NCI-H82 (cell line): ENCODE data around the gene TXNRD1.
A peak's percentile ranks its signal among the peaks of the same experiment; 100 is the strongest.
"Not testable (repeated sequence)": the region's sequence is repeated elsewhere in the genome, so short reads cannot be mapped to it uniquely, and the experiment has no call there.

Source experiments
- DNase-seq: peaks from one replicate; lab custom pipeline; 2025; lab: John Stamatoyannopoulos, UW

TXNRD1 gene

DNA sequence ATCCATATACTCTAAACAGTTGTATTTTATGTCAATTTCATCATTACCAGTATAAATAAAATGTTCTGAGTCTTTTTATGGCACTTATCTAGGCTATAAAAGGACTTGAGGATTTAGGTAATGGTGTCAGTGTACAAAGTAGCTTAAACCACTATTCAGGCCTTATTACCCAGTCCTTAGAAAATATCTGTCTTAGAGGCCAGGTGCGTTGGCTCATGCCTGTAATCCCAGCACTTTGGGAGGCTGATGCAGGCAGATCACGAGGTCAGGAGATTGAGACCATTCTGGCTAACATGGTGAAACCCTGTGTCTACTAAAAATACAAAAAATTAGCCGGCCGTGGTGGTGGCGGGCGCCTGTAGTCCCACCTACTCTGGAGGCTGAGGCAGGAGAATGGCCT lies 112.7 kb downstream of the TXNRD1 start:
- DNase-seq = not testable (repeated sequence)

DNA sequence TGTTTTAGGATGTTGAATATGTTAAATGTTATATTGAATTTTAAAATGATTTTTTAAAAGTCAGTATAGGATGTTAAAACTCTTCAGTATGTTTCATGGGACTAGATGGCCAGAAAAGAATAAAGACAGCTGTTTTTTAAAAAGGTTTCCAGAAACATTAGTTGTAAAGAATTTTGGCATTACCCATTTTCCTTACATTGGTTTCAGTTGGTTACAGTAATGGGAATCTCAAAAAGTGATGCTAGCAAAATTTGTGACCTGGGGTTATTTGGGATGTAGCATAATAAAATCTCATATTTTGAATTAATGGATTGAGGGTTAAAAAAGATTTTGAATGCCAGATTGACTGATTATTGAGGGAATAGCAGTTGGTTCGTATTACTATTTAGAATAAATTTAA lies 113.2 kb downstream of the TXNRD1 start:
- no peak for DNase-seq

DNA sequence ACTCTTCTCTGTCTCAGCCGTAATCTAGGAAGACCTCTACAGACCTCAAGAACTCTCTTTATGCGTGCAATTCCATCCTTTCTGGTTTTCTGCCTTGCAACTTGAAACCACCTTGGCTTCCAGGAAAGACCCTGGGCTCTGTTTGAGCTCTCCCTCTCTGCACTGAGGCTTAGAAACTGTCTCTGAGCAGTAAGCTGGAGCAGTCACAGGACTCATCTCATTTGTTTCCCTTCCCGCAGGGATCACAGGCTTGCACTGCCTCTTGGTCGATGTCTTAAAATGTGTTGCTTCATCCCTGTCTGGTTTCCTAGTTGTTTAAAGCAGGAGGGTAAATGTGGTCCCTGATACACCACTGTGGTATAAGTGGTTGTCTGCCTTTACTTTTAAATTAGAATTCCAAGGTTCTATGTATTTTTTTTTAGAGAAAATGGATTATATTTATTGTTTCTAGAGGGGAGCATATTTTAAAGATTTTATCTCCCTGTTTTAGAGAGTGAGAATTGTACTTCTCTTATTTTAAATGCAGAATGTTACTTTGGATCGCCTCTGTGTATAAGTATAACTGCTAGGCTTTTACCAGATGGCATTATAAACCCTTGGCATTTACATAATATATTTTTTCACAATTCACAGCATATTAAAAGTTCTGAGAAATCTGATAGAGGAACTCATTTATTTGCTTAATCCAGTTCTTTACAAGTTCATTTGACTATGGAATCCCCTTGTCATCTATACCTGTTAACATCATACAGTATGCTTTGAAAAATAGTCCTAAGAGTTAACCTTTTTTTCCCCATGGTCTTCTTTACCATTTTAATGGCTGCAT lies 114.3 kb downstream of the TXNRD1 start:
- no peak for DNase-seq

- DNase-seq = no peak
These were observed 115.8 kb downstream of the TXNRD1 start for GRCh38 chr12:104331376-104331775.

DNA sequence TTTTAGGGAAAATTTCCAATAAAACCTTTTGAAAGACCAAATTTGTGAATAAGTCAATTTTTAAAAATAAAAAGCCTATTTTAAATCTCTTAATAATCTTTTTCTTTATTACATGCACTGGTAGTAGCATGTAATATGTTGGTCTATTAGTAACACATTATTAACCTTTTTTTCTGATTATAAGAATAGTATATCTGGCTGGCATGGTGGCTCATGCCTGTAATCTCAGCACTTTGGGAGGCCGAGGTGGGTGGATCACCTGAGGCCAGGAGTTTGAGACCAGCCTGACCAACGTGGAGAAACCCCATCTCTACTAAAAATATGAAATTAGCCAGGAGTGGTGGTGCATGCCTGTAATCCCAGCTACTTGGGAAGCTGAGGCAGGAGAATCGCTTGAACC lies 116.7 kb downstream of the TXNRD1 start:
- not testable (repeated sequence) for DNase-seq

DNA sequence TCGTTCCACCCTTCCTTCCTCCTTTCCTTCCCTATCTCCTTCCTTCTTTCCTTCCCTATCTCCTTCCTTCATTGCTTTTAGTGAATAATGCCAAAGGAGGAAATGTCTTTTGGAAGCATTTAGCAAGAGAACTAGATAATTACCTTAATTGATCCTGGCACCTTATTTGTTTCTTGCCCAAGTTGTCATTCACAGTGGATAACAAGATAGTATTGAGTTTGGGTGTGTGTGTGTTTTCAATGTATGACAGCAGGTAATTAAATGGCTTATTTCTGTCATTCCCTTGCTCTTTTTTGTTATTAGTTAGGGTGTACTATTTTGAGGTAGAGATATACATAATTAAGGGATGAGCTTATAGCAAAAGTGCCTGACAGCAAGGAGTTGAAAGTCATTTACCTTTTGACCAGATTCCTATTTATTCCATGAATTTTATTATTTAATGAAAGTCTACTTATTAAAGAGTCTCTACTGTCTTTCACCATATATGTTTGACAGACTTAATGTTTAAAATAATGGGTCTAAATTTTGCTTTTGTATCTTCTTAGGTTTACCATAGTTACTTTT lies 118.2 kb downstream of the TXNRD1 start:
- peak; percentile 29 for DNase-seq

- no peak for DNase-seq
These were observed 119.0 kb downstream of the TXNRD1 start for GRCh38 chr12:104334581-104334980.

DNA sequence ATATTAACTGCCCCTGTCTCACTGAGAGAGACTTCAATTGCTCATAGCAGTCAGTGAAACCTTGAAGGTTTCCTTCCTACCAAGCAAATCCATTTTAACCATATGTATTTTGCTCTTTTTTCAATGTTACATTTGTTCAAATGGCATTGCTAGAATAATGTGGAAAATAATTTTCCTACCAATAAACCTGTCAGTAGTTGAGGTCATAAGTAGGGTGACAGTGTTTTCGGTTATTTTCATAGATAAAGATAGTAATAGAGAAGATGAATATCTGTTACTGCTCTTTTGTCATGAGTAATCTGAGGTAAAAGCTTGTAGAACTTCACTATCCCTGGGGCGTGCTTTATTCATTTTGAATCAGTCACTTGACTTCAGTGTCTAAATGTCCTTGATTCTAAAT lies 120.5 kb downstream of the TXNRD1 start:
- no peak for DNase-seq

DNA sequence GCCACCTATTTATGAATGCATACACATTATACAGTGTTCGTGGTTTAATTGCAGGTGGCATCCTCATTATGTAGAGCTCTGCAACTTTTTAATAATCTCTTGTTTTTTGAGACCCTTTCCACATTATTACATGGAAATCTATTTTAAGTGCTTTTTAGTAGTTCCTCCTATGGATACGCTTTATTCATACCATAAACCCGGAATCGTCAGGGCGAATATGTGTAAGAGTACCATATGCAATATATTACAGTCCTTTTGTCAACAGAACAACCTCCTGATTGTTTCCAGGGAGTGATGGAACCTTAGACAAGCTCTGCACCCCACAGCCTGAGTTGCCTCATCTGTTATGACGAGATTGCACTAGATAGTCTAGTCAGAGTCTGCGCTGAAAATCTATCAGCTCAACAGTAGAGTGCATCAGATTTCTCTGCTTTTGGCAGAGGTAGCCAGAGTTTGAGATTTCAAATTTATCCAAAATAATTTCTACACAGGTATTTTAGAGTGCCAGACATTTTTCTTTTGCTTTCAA lies 121.5 kb downstream of the TXNRD1 start:
- no peak for DNase-seq

DNA sequence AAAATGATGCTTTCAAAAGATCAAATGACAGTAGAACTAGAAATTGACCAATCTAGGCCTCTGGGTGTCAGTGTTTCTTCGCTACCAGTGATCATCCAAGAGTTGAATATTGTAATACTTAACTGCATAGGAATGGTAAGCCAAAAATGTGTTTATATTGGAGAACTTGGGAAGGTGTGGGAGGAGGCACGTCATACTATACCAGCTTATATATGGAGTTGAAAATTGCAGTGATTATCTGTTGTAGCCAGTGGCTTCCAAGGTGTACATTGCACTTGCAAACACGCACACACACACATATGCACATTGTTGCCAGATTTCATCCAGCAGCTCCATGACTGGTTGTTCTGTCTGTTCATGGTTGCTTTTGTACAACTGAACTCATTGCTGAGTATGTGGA lies 124.1 kb downstream of the TXNRD1 start:
- no peak for DNase-seq

DNA sequence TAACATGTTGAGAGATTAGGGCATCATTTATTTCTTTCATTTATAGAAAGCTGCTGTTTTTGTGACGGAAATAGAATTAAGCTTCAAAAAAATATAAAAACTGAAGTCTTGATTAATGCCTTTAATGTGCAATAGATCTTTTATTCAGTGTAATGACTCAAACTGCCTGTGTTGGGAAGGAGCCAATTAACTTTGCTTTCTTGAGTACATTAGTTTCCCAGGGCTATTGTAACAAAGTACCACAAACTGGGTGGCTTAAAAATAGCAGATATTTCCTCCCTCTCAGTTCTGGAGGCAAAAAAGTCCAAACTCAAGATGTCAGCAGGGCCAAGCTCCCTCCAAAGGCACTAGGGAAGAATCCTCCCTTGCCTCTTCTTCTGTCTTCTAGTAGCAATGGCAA lies 124.6 kb downstream of the TXNRD1 start:
- no peak for DNase-seq

DNA sequence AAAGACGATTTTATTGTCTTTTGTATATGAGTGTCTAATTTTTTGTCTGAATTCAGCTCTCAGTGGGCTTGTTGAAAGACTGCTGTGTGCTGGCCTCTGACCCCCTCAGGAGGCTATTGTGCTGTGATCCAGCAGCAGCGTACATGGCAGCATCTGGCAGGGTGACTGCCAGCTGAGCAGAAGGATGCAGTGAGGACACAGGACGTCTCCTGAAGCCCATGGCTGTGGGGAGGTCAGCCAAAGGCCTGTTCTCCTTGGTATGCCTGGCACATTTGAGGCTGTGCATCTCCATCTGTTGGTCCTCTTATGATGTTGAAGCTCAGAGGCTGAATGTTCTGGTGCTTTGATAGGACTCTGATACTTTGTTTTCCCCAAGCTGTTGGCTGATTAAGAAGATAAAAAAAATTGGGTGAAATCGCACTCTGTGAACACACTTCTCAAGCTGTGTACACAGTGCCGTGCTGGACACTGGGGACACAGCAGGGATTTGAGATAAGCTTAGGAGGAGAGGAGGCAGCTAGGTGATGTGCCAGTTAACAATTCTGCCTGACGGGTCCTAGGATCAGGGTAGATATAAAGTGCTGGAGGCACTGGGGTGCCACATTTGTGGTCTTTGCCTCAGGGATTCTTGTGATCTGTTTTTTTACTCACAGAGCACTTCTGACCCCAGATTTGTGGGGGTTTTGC lies 125.5 kb downstream of the TXNRD1 start:
- peak; percentile 36 for DNase-seq

DNA sequence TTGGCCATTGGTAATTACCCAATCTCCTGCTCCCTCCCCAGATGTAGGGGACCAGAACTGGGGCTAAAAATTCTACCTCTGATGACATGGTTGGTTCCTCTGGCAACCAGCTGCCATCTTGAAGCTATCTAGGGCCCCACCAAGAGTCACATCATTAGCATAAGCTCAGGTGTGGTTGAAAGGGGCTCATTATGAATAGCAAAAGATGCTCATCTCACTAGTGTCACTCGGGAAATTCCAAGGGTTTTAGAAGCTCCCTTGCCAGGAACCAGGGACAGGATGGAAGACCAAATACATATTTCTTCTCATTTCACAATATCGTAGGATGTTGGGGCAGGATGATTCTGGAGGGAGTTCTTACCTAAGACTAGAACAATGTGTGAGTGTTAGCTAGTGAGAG lies 126.6 kb downstream of the TXNRD1 start:
- no peak for DNase-seq

- no peak for DNase-seq
These were observed 127.2 kb downstream of the TXNRD1 start for GRCh38 chr12:104342635-104343249.

DNA sequence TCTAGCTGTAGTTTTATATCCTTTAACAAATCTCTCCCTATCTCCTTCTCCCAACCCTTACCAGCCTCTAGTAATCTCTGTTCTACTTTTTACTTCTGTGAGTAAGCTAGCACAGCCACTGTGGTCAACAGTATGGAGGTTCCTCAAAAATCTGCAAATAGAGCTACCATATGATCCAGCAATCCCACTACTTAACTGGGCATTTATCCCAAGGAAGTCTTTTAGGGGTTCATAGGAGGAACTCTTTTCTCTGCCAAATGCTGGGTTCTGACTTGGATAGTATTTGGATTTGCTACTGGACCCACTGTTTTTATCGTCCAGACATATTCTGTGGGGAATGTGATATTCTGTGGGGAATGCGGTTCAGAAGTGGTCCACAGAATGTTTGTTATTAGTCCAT lies 129.1 kb downstream of the TXNRD1 start:
- DNase-seq = no peak

DNA sequence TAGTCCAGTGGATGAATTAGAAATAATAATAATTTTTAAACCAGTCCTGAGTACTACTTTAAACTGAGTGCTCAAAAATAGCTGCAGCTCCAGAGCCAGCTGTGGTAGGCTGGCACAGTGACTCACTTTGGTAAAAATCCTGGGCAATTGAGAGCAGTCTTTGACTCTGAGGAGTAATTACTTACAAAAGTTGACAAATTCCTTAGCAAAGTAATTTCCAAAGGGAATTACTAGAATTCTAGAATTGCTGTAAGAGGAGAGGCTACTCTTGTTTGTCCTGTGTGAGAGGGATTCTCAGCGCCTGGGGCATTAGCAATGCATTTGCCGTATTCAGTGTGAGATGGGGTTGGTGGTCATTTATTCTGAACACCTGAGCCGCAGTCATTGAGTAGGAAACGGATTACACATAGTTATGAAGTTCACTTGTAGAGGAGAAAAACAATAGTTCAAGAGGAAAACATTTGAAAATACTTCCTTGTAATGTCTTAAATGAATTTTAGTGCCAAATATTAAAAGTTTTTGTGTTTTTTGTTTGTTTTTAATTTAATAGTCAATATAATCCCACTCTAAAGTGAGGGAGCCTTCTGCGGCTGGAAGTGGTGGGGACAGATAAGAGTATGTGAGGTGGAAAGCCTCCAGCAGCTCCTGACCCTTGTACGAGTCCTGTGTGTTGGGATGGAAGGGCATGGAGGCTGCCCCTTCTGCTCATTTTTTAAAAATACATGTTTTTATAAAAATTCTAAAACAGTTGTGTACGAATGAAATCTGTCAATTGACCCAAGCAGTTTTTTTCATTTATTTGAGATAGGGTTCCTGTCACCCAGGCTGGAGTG lies 129.9 kb downstream of the TXNRD1 start:
- no peak for DNase-seq

GRCh38 chr12:104347374-104348075 lies 131.9 kb downstream of the TXNRD1 start:
- DNase-seq = no peak

DNA sequence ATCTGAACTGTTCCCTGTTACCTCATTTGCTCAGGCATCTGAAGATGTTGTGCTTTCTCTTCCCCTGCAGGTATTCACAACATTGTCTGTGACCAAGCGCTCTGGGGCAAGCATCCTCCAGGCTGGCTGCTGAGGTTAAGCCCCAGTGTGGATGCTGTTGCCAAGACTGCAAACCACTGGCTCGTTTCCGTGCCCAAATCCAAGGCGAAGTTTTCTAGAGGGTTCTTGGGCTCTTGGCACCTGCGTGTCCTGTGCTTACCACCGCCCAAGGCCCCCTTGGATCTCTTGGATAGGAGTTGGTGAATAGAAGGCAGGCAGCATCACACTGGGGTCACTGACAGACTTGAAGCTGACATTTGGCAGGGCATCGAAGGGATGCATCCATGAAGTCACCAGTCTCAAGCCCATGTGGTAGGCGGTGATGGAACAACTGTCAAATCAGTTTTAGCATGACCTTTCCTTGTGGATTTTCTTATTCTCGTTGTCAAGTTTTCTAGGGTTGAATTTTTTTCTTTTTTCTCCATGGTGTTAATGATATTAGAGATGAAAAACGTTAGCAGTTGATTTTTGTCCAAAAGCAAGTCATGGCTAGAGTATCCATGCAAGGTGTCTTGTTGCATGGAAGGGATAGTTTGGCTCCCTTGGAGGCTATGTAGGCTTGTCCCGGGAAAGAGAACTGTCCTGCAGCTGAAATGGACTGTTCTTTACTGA lies 132.9 kb downstream of the TXNRD1 start:
- no peak for DNase-seq

DNA sequence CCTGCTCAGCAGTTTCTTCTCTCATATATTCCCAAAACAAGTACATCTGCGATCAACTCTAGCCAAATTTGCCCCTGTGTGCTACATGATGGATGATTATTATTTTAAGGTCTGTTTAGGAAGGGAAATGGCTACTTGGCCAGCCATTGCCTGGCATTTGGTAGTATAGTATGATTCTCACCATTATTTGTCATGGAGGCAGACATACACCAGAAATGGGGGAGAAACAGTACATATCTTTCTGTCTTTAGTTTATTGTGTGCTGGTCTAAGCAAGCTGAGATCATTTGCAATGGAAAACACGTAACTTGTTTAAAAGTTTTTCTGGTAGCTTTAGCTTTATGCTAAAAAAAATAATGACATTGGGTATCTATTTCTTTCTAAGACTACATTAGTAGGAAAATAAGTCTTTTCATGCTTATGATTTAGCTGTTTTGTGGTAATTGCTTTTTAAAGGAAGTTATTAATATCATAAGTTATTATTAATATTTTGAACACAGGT lies 133.5 kb downstream of the TXNRD1 start:
- DNase-seq = no peak
